ENCODE data around the gene COMMD6. TPM values are rescaled to one million over a fixed set of nuclear protein-coding genes. Genes with fewer than 3 reads are reported as not detected.

Gene COMMD6
- total RNA-seq, 1 donor from 2014 or later, result 64.4 TPM

DNA sequence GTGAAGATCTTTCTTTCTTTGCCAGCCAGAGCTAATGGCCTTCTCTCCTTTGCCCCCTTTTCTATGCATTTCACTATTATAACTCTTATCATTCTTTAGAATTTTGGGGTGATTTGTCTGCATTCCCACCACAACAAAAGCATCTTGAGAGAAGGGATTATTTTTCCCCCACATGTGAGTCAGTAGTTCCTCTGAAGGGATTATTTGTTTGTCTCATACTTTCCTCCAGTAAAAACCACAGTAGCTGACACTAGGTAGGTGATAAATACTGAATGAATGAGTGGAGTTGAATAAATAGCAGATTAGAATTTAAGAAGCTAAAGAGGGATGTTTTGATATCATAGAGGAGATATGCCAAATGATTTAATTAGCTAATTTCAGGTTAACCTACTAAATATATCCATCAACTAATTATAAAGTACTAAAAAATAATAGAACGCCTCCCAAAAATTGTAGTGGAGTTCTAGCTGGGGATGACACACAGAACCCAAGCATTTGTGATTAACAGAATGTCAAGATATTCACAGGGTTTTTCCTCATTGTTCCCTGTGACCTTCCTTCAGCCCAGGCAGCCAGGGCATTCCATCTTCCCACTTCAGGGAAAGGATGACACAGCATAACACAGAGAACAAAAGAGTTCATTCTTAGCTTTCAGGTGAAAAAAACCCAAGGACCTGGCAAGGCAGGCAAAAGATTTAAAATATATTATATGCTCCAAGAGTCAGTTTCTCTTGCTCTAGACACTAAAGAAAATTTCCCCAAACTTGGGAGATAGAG, 52.2 kb downstream of the COMMD6 start:
- no peak for DNase-seq (ENCODE audit: extremely low read depth, low read depth, low spot score)

DNA sequence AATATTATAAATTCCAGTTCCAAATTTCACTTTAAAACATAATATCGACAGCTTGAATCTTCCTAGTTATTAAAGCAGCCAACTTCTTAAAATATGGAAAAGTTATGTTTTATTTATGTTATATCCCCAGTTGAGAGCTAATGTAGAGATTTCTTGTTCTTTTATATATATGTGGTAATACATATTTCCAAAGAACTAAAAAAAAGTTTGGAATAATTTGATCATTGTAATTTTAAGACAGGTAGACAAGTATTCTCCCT, 54.9 kb downstream of the COMMD6 start:
- DNase-seq (ENCODE audit: extremely low read depth, low read depth, low spot score), result no peak

DNA sequence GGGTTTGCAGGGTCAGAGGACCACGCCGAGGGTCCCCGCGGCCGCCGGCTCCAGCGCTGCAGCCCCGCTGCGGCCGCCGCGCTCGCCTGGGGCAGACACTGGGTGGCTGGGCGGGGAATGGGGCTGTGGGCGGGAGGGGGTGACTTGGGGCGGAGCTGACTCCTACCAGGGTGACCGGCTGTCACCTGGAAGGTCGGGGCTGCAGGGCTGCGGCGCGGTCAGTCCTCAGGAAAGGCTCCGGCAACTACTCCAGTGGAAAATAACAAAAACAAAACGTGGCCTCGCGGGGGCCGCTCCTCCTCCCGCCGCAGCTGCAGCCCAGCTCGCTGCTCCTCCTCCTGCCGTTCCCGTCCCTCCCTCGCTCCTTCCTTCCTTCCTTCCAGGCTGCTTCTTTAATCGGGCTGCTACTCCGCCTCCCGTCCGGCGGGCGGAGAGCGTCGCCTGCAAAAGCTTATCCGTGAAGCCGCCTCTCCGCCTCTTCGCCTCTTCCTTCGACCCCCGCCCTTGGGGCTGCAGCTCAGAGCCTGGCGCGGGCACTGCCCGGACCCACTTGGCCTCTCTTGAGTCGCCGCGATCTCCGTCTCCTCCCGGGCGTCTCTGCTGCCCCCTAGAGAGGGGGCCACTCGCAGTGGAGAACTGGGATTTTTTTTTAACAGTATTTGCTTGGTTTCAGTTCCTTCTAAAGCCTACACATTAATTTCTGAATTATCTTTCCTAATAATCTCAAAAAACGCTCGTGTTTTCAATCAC, 55.4 kb downstream of the COMMD6 start, which contains the start of gene TBC1D4:
Gene TBC1D4 (minus strand): TSS at position 100 of the 750 bp plus-strand sequence. CDS start 402 bp downstream, outside the sequence.
- DNase-seq (ENCODE audit: extremely low read depth, low read depth, low spot score), result peak; percentile 62

DNA sequence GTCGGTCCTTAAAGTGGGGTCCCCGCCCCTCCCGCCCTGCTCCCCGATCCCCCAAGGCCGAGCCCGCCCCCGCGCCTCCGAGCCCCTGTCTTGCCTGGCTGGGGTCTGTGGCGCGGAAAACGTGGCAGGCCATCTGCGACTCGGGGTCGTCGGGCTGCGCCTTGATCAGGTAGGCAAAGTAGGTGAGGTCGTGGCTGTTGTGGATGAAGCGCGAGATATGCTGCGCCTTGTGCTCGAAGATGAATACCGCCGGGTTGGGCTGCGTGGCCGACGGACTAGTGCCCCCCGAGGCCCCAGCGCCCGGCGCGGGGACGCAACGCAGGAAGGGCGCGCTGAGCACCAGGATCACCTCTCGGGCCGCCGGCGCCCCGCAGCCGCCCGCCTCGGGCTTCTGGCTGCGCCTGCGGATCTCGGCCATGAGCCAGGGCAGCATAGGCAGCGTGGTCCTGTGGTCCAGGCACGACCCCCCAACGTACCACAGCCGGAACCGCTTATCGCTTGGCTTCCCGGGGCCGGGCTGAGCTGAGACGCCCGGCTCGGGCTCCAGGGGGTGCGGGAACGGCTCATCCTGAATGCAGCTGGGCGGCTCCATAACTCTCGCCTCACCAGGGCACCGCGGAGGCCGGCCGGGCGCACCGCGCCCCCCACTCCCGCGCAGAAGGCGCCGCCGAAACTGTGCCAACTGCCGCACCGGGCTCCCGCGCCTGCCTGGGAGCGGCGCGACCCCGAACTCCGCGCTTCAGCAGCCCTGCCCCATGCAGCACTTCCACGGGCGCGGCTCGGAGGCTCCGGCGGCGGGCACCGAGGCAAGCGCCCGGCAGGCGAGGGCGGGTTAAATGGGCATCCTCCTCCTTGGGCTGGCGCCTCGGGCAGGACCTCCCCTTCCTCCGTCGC, 56.2 kb downstream of the COMMD6 start:
- no peak for DNase-seq (ENCODE audit: extremely low read depth, low read depth, low spot score)

DNA sequence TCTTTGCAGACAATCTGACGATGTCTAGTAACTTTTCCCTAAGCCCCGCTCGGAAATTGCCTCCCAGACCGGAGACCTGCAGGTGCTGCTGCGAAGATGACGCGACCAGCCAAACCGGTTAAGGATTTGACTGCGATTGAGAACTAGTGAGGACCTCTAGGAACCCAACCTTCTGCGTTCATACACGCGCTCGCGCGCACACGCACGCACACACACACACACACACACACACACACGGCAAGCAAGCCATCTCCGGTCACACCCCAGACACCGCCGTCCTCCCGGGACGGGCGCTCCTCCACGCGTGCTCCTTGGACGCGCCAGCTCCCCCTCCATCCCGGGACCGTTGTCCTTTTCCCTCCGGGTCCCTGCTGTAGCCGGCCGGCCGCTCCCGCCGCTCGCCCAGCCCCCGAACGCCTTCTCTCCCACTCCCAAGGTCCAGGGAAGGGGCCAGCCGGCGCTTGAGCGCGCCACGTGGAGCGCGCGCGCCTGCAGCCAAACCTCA, 56.9 kb downstream of the COMMD6 start:
- DNase-seq (ENCODE audit: extremely low read depth, low read depth, low spot score), result no peak

DNA sequence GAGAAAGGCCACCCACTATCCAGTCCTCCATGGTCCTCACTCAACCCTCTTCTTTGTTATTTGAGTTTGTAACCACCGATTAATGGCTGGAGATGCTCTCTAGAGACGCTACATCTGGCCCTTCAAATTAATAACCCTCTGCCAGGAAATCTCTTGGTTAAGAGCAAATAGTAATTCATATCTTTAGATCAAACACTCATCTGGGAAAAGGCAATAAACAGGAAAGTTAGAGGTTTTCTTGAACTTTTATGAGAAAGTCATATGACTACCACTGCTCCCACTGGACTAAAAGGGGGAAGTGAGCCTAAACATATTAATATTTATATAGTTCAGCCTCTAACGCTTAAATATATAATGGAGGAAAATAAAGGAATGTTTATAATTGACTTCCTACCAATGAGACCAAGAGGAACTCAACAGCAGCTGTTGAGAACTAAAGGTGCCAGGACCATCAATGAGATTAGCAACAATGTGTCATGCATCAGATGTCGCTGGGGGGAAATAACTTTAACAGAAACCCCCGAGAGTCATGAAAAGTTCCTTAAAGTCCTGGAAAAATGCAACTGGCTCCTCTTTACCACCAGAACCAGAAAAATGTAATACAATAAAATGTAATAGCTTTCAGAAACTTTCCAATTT, 58.4 kb downstream of the COMMD6 start:
- DNase-seq (ENCODE audit: extremely low read depth, low read depth, low spot score), result no peak

DNA sequence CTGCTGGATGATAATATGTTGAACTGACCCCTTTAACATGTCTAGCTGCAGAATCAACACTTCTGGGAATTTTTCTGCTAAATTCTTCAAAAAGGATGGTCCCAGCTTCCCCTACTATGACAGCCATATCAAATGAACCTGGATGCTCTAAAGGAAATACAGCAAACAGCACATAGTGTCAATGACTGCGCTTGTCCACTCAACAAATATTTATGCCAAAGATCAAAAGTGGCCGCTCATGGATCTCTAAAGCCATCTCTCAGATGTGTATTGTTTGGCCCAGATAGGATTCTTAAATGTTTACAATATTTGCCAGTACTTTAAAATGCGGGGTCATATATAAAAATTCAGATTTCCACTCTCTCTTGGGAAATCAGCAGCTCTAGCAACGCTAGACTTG, 59.0 kb downstream of the COMMD6 start:
- DNase-seq (ENCODE audit: extremely low read depth, low read depth, low spot score), result no peak

Other genes with a start within 250 kb of the COMMD6 start
- 36.1 and 67.7 TPM in 2 replicates for gene TBC1D4, start 55.7 kb downstream of the COMMD6 start, total RNA-seq
- gene UCHL3, start 11.9 kb upstream of the COMMD6 start, total RNA-seq, result 47.1 and 56.0 TPM in 2 replicates
- gene LMO7, start 98.5 kb upstream of the COMMD6 start, total RNA-seq, result 12.3 and 58.0 TPM in 2 replicates

Measured in glomerular endothelial cell (primary cell).